ENCODE results near the gene STON2. TPM values are rescaled to one million over a fixed set of nuclear protein-coding genes. Genes with fewer than 3 reads are reported as not detected.
A peak's percentile ranks its signal among the peaks of the same experiment; 100 is the strongest.

STON2 gene
- polyA plus RNA-seq (2013, experiment 1 of 2) = 11.3 TPM
- 11.0 TPM for polyA plus RNA-seq (2013, experiment 2 of 2)

- Histone ChIP-seq H3K4me2 (ENCODE audit: low read length) (no peak within 1 kb of the TSS), H3K18ac (ENCODE audit: low read length) (no peak within 1 kb of the TSS), H3K4me3 (ENCODE audit: low read length) (no peak within 1 kb of the TSS), H3K36me3 (ENCODE audit: control insufficient read depth, insufficient read depth, low read length) (no peaks in the 10 kb centered on the region), H3K27ac (ENCODE audit: low read depth, low read length) (no peak within 1 kb of the TSS), H3K79me1 (ENCODE audit: low read length) (no peaks in the 10 kb centered on the region), H3K23ac (ENCODE audit: low read length) (no peak within 1 kb of the TSS), H2BK120ac (ENCODE audit: low read depth, low read length) (no peak within 1 kb of the TSS), H3K56ac (ENCODE audit: low read length) (no peak within 1 kb of the TSS), H3K79me2 (ENCODE audit: control insufficient read depth, insufficient read depth, low read length) (no peaks in the 10 kb centered on the region), H3K4ac (ENCODE audit: low read depth, low read length) (no peak within 1 kb of the TSS), H3K4me1 (ENCODE audit: control insufficient read depth, low read depth, low read length) (no peaks in the 10 kb centered on the region), H4K8ac (ENCODE audit: low read depth, low read length) (no peak within 1 kb of the TSS), H2AK5ac (ENCODE audit: low read length) (no peak within 1 kb of the TSS), H2BK5ac (ENCODE audit: low read length) (no peak within 1 kb of the TSS), H4K5ac (ENCODE audit: low read length) (no peak within 1 kb of the TSS), H3K9ac (ENCODE audit: low read length) (no peak within 1 kb of the TSS), H2BK15ac (replicated peaks; ENCODE audit: low read depth) (no peak within 1 kb of the TSS), H3K27me3 (ENCODE audit: insufficient read depth, low read length, poor library complexity) (no peaks in the 10 kb centered on the region)
- DNase-seq = no peak
- no CpG with 5 or more reads among the region's 5 CpGs for WGBS (ENCODE audit: extremely low coverage, insufficient coverage, low lambda C conversion rate)
Measured at GRCh38 chr14:81400202-81400678, at the start of gene STON2. STON2 (minus strand) TSS chr14:81400324; CDS start chr14:81398382, 1,942 bp downstream.

GRCh38 chr14:81449576-81449975, 49.5 kb upstream of the STON2 start:
- WGBS (ENCODE audit: extremely low coverage, insufficient coverage, low lambda C conversion rate) = no CpG with 5 or more reads among the region's 6 CpGs
- no peak overlapping the region for H3K4me3 ChIP-seq (ENCODE audit: low read length)

GRCh38 chr14:81449114-81449513, 49.0 kb upstream of the STON2 start:
- Histone ChIP-seq H3K4me2 (ENCODE audit: low read length) (no peak overlapping the region), H3K9ac (ENCODE audit: low read length) (no peak overlapping the region), H3K18ac (ENCODE audit: low read length) (no peak overlapping the region), H3K56ac (ENCODE audit: low read length) (no peak overlapping the region), H3K36me3 (ENCODE audit: control insufficient read depth, insufficient read depth, low read length) (no peaks in the 10 kb centered on the region), H3K23ac (ENCODE audit: low read length) (no peak overlapping the region), H3K4me3 (ENCODE audit: low read length) (no peak overlapping the region), H2BK15ac (replicated peaks; ENCODE audit: low read depth) (no peak overlapping the region), H2AK5ac (ENCODE audit: low read length) (no peak overlapping the region), H2BK120ac (ENCODE audit: low read depth, low read length) (no peak overlapping the region), H3K79me1 (ENCODE audit: low read length) (no peaks in the 10 kb centered on the region), H3K27me3 (ENCODE audit: insufficient read depth, low read length, poor library complexity) (no peaks in the 10 kb centered on the region), H3K4me1 (ENCODE audit: control insufficient read depth, low read depth, low read length) (no peaks in the 10 kb centered on the region), H3K4ac (ENCODE audit: low read depth, low read length) (no peak overlapping the region), H3K79me2 (ENCODE audit: control insufficient read depth, insufficient read depth, low read length) (no peaks in the 10 kb centered on the region), H3K27ac (ENCODE audit: low read depth, low read length) (no peak overlapping the region), H2BK5ac (ENCODE audit: low read length) (no peak overlapping the region), H4K5ac (ENCODE audit: low read length) (no peak overlapping the region), H4K8ac (ENCODE audit: low read depth, low read length) (no peak overlapping the region)
- no CpG with 5 or more reads among the region's 4 CpGs for WGBS (ENCODE audit: extremely low coverage, insufficient coverage, low lambda C conversion rate)
- no peak for DNase-seq

More at GRCh38 chr14:81449576-81449975, 49.5 kb upstream of the STON2 start:
- H3K4ac ChIP-seq (ENCODE audit: low read depth, low read length) = no peak overlapping the region
- H3K79me1 ChIP-seq (ENCODE audit: low read length) = no peaks in the 10 kb centered on the region
- no peak overlapping the region for H3K9ac ChIP-seq (ENCODE audit: low read length)
- no peak overlapping the region for H3K23ac ChIP-seq (ENCODE audit: low read length)
- no peak overlapping the region for H2BK5ac ChIP-seq (ENCODE audit: low read length)
- H4K8ac ChIP-seq (ENCODE audit: low read depth, low read length) = no peak overlapping the region
- H2BK120ac ChIP-seq (ENCODE audit: low read depth, low read length) = no peak overlapping the region
- no peaks in the 10 kb centered on the region for H3K36me3 ChIP-seq (ENCODE audit: control insufficient read depth, insufficient read depth, low read length)
- peak; percentile 40 for DNase-seq
- no peaks in the 10 kb centered on the region for H3K79me2 ChIP-seq (ENCODE audit: control insufficient read depth, insufficient read depth, low read length)
- H3K18ac ChIP-seq (ENCODE audit: low read length) = no peak overlapping the region
- H3K4me2 ChIP-seq (ENCODE audit: low read length) = no peak overlapping the region
- no peak overlapping the region for H4K5ac ChIP-seq (ENCODE audit: low read length)
- H3K27me3 ChIP-seq (ENCODE audit: insufficient read depth, low read length, poor library complexity) = no peaks in the 10 kb centered on the region
- no peak overlapping the region for H3K56ac ChIP-seq (ENCODE audit: low read length)
- no peak overlapping the region for H2AK5ac ChIP-seq (ENCODE audit: low read length)
- no peaks in the 10 kb centered on the region for H3K4me1 ChIP-seq (ENCODE audit: control insufficient read depth, low read depth, low read length)
- no peak overlapping the region for H3K27ac ChIP-seq (ENCODE audit: low read depth, low read length)
- no peak overlapping the region for H2BK15ac ChIP-seq (replicated peaks; ENCODE audit: low read depth)

GRCh38 chr14:81447021-81447764, 47.1 kb upstream of the STON2 start:
- Histone ChIP-seq H3K36me3 (ENCODE audit: control insufficient read depth, insufficient read depth, low read length) (no peaks in the 10 kb centered on the region), H3K4me3 (ENCODE audit: low read length) (no peak overlapping the region), H2BK120ac (ENCODE audit: low read depth, low read length) (no peak overlapping the region), H3K27me3 (ENCODE audit: insufficient read depth, low read length, poor library complexity) (no peaks in the 10 kb centered on the region), H3K79me1 (ENCODE audit: low read length) (no peaks in the 10 kb centered on the region), H2BK15ac (replicated peaks; ENCODE audit: low read depth) (no peak overlapping the region), H3K79me2 (ENCODE audit: control insufficient read depth, insufficient read depth, low read length) (no peaks in the 10 kb centered on the region), H3K18ac (ENCODE audit: low read length) (no peak overlapping the region), H3K4me2 (ENCODE audit: low read length) (no peak overlapping the region), H3K56ac (ENCODE audit: low read length) (no peak overlapping the region), H3K4me1 (ENCODE audit: control insufficient read depth, low read depth, low read length) (no peaks in the 10 kb centered on the region), H2AK5ac (ENCODE audit: low read length) (no peak overlapping the region), H4K8ac (ENCODE audit: low read depth, low read length) (no peak overlapping the region), H3K9ac (ENCODE audit: low read length) (no peak overlapping the region), H3K27ac (ENCODE audit: low read depth, low read length) (no peak overlapping the region), H3K4ac (ENCODE audit: low read depth, low read length) (no peak overlapping the region), H3K23ac (ENCODE audit: low read length) (no peak overlapping the region), H4K5ac (ENCODE audit: low read length) (no peak overlapping the region), H2BK5ac (ENCODE audit: low read length) (no peak overlapping the region)
- WGBS (ENCODE audit: extremely low coverage, insufficient coverage, low lambda C conversion rate) = no CpG with 5 or more reads among the region's 3 CpGs
- DNase-seq = no peak

- Histone ChIP-seq H3K4me3 (ENCODE audit: low read length) (no peak overlapping the region), H2BK120ac (ENCODE audit: low read depth, low read length) (no peak overlapping the region), H3K4me2 (ENCODE audit: low read length) (no peak overlapping the region), H2BK5ac (ENCODE audit: low read length) (no peak overlapping the region), H3K36me3 (ENCODE audit: control insufficient read depth, insufficient read depth, low read length) (no peaks in the 10 kb centered on the region), H3K4me1 (ENCODE audit: control insufficient read depth, low read depth, low read length) (no peaks in the 10 kb centered on the region), H3K18ac (ENCODE audit: low read length) (no peak overlapping the region), H3K9ac (ENCODE audit: low read length) (no peak overlapping the region), H2BK15ac (replicated peaks; ENCODE audit: low read depth) (no peak overlapping the region), H2AK5ac (ENCODE audit: low read length) (no peak overlapping the region), H3K23ac (ENCODE audit: low read length) (no peak overlapping the region), H4K8ac (ENCODE audit: low read depth, low read length) (no peak overlapping the region), H4K5ac (ENCODE audit: low read length) (no peak overlapping the region), H3K56ac (ENCODE audit: low read length) (no peak overlapping the region), H3K27me3 (ENCODE audit: insufficient read depth, low read length, poor library complexity) (no peaks in the 10 kb centered on the region), H3K27ac (ENCODE audit: low read depth, low read length) (no peak overlapping the region), H3K79me2 (ENCODE audit: control insufficient read depth, insufficient read depth, low read length) (no peaks in the 10 kb centered on the region), H3K79me1 (ENCODE audit: low read length) (no peaks in the 10 kb centered on the region), H3K4ac (ENCODE audit: low read depth, low read length) (no peak overlapping the region)
- no CpG with 5 or more reads among the region's 9 CpGs for WGBS (ENCODE audit: extremely low coverage, insufficient coverage, low lambda C conversion rate)
- DNase-seq = no peak
Measured at GRCh38 chr14:81446279-81447007, 46.3 kb upstream of the STON2 start.

All from mesendoderm (in vitro differentiated cells).